Fibroblast of skin of back (primary cell): ENCODE measurements around the gene SV2C.

Experiments used
- DNase-seq: peaks from one replicate; pipeline ENCODE4 v3.0.0-alpha.2; 2013

SV2C gene

GRCh38 chr5:76099756-76100155, 16.6 kb downstream of the SV2C start:
- no peak for DNase-seq

GRCh38 chr5:76104027-76104426, 20.8 kb downstream of the SV2C start:
- DNase-seq: peak; percentile 42

- DNase-seq: no peak
These were observed 23.0 kb downstream of the SV2C start for GRCh38 chr5:76106149-76106548.

GRCh38 chr5:76111477-76112174, 28.4 kb downstream of the SV2C start:
- DNase-seq: no peak

- no peak for DNase-seq
These were observed 29.9 kb downstream of the SV2C start for GRCh38 chr5:76113103-76113502.

- no peak for DNase-seq
These were observed 31.1 kb downstream of the SV2C start for GRCh38 chr5:76114179-76114851.

GRCh38 chr5:76125346-76125745, 42.2 kb downstream of the SV2C start:
- DNase-seq: no peak

GRCh38 chr5:76125888-76126287, 42.7 kb downstream of the SV2C start:
- no peak for DNase-seq

GRCh38 chr5:76134003-76134402, 50.8 kb downstream of the SV2C start:
- DNase-seq: no peak

- DNase-seq: no peak
These were observed 51.5 kb downstream of the SV2C start for GRCh38 chr5:76134646-76135045.

GRCh38 chr5:76137887-76138542, 54.8 kb downstream of the SV2C start:
- no peak for DNase-seq

- no peak for DNase-seq
These were observed 60.7 kb downstream of the SV2C start for GRCh38 chr5:76143884-76144283.

GRCh38 chr5:76144513-76145274, 61.5 kb downstream of the SV2C start:
- DNase-seq: no peak

GRCh38 chr5:76145945-76146344, 62.8 kb downstream of the SV2C start:
- no peak for DNase-seq

GRCh38 chr5:76149636-76150035, 66.5 kb downstream of the SV2C start:
- DNase-seq: no peak

GRCh38 chr5:76152161-76152560, 69.0 kb downstream of the SV2C start:
- no peak for DNase-seq

GRCh38 chr5:76152700-76153099, 69.5 kb downstream of the SV2C start:
- no peak for DNase-seq

- DNase-seq: no peak
These were observed 70.1 kb downstream of the SV2C start for GRCh38 chr5:76153271-76153670.

GRCh38 chr5:76154009-76154690, 71.0 kb downstream of the SV2C start:
- DNase-seq: no peak

GRCh38 chr5:76155536-76155935, 72.4 kb downstream of the SV2C start:
- DNase-seq: no peak

GRCh38 chr5:76162335-76162734, 79.2 kb downstream of the SV2C start:
- no peak for DNase-seq

GRCh38 chr5:76163111-76163628, 80.0 kb downstream of the SV2C start:
- no peak for DNase-seq
